HG02943 (cell line): ENCODE data around the gene PLAAT4.
"Not testable (repeated sequence)": the region's sequence is repeated elsewhere in the genome, so short reads cannot be mapped to it uniquely, and the experiment has no call there.

Experiments
- ATAC-seq: cut with Tn5 transposase; IDR thresholded peaks from one replicate; pipeline ENCODE4 v1.9.1; 2021; ENCODE audit warnings: mild to moderate bottlenecking, low read depth, moderate library complexity; ENCODE audit not compliant: unreplicated experiment

Gene PLAAT4

DNA sequence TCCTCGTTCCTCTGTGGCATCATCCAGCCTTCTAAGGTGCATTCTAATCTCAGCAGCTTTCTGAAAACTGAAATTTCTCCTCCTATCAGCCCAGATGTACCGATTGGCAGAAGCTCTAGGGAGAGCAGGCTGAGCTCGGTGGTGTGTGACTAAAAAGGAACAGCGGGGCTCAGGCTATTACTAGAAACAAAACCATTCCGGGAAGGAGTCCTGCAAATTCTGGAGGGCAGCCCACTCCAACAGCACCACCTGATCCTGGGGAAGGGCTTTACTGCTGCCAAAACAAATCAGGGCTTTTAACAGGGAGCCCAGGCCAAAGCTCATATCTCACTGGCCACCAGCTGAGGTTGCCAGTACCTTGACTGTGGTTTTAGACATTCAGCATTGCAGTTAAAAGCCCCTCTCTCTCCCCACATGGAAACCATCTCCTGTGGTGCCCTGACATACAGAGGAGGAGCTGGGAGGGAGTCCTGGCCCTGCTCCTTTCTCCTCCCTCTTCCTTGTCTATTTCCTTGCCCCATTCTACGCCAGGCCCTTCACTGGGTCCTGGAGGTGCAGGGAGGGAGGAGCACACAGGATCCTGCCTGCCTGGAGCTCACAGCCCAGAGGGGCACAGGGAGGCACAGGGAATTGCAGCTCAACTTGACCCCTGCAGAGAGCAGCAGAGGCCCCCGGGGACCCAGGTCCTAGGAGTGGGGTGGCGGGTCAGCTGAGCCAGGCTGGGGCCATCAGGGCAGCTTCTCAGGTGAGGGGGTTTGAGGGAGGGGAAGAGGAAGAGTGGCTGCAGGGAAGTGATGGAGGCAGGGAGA, 889 bp downstream of the PLAAT4 start:
- ATAC-seq: no peak

DNA sequence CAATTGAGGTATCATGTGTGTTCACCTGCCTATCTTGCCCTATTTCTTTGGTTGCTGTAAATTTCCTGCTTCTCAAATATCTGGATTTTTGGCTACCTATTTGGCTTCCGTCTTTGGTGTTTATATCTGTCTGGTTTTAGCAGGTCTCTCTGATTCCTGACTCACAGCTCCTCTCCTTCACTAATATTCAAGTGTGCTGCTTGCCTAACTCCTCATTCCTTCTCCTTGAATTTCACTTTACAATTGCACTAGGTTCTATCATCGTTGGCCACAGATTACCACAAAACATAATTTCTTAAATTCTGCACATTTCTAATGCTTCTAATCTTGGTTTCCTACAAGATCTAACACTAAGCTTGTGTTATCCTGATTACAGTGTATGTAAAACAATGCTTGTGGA, 5.9 kb downstream of the PLAAT4 start:
- not testable (repeated sequence) for ATAC-seq

DNA sequence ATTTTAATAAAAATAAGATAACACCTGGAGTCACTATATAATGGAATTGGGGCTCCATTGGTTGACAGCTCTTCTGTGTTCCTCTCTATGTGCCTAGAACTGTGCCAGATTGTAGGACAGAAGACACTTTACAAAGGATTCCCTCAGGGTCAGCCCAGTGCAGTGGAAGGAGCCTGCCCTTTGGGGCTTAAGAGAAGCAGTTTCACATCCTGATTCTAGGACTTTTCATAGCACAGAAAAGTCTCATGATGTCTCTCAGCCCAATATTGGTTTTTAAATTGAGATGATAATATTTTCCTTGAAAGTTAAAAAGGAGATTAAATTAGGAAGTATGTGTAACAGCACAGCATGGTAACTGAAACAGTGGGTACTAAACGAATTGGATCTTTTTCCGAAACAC, 7.1 kb downstream of the PLAAT4 start:
- ATAC-seq: no peak

DNA sequence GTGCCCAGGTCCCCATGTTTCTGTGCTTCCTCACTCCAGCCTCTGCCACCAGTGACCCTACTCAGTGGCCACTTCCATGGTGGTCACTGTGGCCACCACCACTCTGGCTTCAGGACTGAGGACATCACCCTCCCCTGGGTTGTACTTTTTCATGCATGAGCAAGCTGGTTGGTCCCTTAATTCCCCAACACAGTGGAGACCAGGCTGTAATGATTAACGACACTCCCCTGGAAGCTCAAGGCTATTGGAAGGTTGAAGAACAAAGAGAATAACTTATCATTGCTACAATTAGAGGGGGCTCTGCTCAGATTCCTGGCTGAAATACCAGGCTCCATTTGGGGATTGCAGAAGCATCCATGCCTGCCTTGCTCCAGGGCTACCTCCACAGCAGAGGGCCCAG, 10.5 kb downstream of the PLAAT4 start:
- ATAC-seq: no peak

DNA sequence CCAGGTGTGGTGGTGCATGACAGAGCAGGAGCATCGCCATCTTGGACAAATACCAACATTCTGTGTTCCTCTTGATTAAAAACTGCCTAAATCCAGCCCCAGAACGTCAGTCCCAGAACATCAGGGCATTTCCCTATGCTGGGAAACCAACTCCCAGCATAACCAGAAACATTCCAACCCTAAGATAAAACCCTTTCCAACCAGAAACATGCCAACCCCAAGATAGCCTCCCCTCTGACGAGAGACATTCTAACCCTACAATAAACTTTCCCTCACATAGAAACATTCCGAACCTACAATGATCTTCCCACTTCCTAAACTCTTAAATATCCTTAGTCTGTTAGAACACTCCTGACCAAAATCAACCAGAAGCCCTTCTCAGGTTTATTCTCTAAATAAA, 11.6 kb downstream of the PLAAT4 start:
- ATAC-seq: no peak

DNA sequence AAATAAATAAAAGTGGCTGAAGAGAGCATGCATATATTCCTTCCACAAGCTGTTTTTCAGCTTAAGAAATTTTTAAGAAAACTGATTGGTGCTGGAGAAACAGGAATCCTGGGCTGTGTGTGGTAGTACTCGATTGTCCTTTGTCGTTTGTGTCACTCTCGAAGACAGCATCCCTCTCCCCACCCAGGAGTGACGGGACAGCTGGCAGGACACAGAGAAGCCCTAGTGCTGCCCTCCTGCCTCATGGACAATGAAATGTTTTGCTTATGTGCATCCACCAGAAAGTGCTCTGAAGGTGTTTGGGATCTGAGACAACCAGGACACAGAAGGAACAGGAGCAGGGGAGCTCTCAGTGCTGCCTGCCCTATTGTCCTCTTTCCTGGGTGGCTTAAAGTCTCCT, 12.8 kb downstream of the PLAAT4 start:
- no peak for ATAC-seq

DNA sequence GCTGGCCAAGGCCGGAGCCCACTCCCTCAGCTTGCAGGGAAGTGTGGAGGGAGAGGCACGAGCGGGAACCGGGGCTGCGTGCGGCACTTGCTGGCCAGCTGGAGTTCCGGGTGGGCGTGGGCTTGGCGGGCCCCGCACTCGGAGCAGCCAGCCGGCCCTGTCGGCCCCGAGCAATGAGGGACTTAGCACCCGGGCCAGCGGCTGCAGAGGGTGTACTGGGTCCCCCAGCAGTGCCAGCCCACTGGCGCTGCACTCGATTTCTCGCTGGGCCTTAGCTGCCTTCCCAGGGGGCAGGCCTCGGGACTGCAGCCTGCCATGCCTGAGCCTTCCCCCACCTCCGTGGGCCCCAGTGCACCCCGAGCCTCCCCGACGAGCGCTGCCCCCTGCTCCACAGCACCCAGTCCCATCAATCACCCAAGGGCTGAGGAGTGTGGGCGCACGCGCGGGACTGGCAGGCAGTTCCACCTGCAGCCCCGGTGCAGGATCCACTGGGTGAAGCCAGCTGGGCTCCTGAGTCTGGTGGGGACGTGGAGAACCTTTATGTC, 13.6 kb downstream of the PLAAT4 start:
- ATAC-seq: not testable (repeated sequence)

DNA sequence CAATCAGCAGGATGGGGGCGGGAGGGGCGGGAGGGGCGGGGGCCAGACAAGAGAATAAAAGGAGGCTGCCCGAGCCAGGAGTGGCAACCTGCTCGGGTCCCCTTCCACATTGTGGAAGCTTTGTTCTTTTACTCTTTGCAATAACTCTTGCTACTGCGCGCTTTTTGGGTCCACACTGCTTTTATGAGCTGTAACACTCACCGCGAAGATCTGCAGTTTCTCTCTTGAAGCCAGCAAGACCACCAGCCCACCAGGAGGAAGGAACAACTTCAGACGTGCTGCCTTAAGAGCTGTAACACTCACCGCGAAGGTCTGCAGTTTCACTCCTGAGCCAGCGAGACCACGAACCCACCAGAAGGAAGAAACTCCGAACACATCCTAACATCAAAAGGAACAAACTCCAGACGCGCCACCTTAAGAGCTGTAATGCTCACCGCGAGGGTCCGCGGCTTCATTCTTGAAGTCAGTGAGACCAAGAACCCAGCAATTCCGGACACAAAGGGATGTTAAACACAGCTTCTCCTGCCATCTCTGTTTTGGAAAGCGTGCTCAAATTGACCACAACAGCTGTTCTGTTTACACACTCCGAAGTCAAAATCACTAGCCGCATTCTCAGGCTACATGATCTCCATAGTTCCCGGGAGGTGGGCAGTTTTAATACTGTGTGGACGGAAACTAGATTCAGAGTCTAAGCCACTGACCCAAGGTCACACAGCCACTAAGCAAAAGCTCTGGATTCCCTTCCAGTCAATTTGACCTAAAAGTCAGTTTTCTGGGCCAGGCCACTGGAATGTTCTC, 14.7 kb downstream of the PLAAT4 start:
- ATAC-seq: no peak

DNA sequence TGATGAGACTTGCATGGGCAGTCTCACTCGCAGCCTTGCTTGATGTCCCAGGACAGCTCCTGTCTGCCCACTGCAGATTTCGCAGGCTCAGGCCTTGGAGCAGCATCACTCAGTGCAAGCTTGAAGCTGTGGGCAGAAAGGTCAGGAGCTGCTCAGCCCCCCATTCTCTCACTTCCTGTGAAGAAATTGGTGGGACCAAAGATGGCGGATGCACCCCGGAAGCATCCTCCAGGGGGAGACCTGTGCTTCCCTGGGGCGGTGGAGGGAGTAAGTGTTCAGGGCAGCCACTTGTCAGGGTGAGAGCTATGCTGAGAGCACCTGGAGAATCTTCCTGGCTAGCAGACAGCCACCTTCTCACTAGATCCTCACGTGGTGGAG, 15.3 kb downstream of the PLAAT4 start:
- no peak for ATAC-seq

DNA sequence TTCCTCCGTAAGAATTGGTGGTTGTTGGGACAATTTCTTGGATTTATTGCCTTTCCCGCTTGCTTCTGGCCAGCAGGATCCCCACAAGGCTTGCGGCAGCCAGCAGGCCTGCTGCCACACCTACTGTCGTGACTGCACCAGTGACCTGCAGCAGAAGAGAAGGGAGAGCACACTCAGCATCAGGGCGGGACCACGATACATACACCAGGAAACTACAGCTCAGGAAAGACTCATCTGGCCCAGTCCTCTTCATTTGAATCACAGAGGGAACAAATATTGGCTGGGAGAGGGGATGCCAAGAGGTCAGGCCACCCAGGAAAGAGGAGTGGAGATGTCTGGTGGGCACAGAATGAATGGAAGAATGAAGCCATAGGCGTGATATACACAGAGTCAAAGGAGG, 16.3 kb downstream of the PLAAT4 start:
- ATAC-seq: no peak

DNA sequence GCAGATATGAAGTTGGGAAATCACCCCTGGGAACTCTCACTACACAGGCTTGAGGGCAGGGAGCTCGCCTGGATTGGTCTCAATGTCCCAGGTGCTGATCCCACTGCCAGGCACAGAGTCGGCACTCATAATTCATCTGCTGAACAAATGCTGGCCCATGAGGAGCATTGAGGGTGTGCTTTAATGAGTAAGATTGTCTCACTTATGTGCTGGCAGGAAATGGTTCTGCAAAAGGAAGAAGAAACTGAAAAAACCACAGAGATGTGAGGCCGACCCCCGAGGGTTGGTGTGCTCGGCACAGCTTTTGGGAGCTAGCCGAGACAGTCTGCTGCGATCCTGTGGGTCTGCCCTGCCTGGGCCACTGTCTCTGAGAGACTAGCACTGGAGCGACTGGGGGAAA, 17.2 kb downstream of the PLAAT4 start:
- ATAC-seq: peak; percentile 70

DNA sequence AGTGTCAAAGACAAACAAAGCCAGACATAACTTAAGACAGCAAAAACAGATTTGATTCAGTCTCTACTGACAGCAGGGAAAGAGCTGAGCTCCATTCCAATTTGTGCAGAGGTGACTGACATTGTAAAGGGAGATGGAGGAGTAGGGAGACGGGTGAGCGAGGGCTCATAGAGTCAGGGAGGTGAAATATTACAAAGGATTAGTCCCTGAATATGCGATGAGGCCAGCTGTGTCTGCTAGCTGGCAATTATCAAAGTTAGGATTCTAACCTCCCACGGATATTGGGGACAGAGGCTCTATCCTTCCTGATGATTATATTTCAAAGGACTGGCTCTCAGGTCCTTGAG, 18.2 kb downstream of the PLAAT4 start:
- no peak for ATAC-seq

DNA sequence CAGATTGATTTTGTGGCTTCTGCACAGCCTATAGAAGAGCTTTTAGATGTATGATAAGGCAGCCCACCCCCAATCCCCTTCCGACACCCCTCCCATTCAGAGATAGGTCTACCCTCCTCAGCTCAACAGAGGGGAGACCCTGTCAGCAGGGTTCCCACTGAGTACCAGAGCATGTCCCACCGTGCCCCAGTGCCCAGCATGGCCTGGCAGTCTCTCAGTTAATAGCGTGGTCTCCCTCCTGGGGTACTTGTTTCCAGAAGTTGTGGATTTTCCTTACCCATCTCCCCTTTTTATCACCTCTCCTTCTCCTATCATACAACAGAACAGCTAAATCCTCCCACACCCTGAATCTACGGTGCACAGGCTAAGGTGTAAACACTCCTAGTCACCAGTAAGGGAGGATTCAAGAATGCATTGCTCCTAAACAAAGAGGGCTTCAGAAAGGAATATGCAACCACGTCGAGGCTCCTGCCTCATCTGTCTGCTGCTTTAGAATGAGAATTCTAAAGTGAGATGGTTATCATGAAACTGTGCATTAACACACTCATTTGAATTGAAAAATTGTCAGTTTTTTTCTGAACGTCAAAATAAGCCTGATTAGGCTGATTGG, 19.9 kb downstream of the PLAAT4 start:
- ATAC-seq: no peak

DNA sequence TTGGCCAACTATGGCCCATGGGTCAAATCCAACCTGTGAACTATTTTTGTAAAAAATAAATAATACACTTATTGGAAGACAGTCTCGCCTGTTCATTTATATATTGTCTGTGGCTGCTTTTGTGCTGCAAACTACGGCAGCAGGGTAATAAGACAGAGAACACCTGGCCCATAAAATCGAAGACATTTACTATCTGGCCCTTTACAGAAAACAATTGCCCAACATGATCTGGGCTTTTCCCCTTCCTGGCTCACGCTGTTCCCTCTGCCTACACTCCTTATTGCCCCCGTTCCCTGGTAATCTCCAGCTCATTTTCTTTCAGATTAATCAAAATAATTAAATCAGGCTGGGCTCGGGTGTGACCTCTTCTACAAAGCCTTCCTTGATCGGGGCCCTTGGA, 21.0 kb downstream of the PLAAT4 start:
- ATAC-seq: no peak

DNA sequence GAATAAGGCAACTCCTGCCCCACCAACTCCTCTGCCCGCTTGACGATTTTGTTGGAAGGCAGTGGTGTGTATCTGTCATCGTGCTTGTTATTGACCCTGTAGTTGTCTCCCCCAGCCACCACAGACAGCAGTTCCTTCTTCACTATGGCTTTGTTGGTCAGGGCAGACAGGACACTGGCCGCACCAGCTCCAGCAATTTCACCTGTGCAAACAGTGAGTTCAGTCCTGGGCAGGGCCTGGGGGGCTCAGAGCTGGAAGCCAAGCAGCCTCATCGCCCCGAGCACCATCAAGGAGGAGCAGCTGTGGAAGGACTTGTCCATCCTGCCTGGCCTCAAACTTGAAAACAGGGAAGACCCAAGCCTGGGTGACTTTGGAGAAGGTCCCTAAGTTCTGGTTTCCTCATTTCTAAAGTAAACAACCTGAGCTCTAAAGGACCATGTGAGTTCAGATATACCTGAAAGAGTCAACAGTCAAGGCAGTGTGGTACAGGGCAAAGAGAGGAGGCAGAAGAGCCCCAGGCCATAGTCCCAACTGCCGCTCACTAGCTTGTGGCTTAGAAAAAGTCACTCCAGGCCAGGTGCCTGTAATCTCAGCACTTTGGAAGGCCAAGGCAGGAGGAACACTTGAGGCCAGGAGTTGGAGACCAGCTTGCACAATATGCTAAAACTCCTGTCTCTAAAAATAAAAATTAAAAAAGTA, 22.0 kb downstream of the PLAAT4 start:
- no peak for ATAC-seq

DNA sequence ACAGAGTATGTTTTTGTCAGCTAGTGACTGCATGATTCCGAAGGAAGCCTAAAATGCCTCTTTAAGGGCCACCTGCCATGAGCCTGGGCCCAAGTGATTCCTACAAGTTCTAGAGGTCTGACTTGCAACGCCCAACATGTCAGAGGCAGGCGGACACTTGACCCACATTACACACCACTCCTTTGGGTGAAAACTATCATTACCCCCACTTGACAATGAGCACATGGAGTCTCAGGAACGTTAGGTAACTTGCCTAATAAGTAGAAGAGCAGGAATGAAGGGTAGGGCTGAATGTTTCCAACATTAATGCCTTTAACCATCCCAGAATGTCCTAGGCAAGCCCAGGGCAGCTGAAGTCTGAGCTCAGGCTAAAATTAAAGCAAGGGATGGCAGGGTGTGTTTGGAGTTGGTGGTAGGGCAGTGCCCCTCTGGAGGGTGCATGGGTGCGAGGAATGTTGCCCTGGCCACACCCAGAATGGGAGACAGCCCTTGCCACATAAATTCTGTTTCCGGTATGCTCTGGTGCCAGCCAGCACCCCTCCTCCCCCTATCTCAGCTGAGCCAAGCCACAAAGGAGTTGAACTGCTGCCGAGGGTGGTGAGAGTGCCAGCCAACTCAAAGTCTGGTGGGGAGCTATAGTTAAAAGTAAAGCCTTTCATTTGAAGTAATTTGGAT, 24.0 kb downstream of the PLAAT4 start:
- no peak for ATAC-seq

DNA sequence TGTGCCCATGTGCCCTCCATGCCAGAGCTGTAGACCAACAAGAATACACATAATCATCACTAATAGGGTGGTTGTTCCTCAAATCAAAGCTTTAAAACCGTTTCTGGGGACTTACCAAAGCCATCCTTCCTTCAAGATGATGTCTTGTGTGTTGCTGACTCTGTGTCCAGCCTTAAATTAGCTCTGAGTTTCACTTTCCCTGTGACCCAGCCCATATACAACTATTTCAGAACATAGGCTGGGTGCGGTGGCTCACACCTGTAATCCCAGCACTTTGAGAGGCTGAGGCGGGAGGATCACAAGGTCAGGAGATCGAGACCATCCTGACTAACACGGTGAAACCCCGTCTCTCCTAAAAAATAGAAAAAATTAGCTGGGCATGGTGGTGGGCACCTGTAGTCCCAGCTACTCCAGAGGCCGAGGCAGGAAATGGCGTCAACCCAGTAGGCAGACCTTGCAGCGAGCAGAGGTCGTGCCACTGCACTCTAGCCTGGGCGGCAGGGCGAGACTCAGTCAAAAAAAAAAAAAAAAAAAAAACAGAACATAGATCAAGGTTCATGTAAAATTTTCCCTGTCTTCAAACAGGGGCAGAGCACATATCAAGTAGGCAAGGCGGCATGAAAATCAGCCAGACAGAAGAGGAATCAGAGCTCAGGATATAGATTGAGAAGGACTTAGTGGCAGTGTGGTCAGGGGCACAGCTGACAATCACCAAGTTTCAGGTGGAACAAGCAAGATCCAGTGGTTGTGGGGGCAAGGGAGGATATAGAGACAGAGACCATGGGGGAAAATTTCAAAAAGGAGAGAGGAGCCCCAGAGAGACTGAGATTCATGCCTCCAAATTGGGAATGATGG, 26.8 kb downstream of the PLAAT4 start, which contains the start of gene PLAAT2:
TSS of gene PLAAT2 (minus strand) at position 179 of the 855 bp plus-strand sequence. CDS start at position 124, 55 bp downstream.
- no peak for ATAC-seq

DNA sequence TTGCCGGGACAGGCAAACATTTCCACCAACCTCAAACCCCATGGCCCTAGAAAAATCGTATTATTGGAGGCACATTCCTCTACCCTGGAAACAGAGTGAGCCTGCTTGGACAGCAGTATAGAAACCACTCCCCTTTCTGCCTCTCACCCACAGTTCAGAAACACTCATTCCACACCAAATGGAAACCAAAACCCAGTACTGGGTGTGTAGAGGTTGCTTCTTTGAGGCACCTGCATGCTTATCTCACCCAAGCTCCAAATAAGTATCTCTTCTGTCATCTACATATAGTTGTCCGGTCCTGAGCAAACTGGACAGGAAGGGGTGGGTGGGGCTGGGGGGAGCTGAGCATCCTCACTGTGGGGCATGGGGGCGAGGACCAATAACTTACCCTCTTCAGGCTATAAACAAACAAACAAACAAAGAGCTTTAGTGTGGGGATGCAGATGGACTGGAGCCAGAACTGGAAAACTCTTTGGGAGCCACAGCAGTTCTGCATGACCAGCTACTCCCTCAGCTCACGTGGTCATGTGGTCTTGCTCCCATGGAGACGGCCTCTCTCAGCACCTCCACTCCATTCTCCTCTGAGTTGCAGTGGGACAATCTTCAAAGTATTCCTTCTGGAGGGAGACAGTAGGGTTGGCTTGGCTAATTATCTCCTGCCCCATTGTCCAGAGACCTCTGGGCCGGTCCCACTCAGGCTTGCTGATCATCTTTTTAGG, 27.6 kb downstream of the PLAAT4 start:
- ATAC-seq: no peak
